Activated T-cell treated with anti-CD3 and anti-CD28 coated beads, Interleukin-2, amount 50 U/mL, for 48 hours (primary cell): ENCODE results near the gene KCTD13.
"Not testable (repeated sequence)": the region's sequence is repeated elsewhere in the genome, so short reads cannot be mapped to it uniquely, and the experiment has no call there.

Source experiments
- DNase-seq, 2 experiments: peaks; one replicate each; pipeline ENCODE4 v3.0.0-alpha.2; 2020

The KCTD13 gene

GRCh38 chr16:29925781-29926710 lies at the start of gene KCTD13:
TSS of gene KCTD13 (minus strand) at chr16:29926226. CDS start at chr16:29926033, 193 bp downstream.
- peak; percentile 98 for DNase-seq

GRCh38 chr16:29975134-29975538 lies 49.1 kb upstream of the KCTD13 start:
- no peak for DNase-seq

GRCh38 chr16:29974291-29975133 lies 48.5 kb upstream of the KCTD13 start:
- DNase-seq = peak in 1 of 2 experiments; percentile 40

- peak; percentile 97 to 99 for DNase-seq
Observed at GRCh38 chr16:29973384-29974246, 47.6 kb upstream of the KCTD13 start, which contains the start of gene TAOK2. TSS of gene TAOK2 (plus strand) at chr16:29973868. CDS start at chr16:29977773, 3,905 bp downstream.

- DNase-seq = no peak
Observed at GRCh38 chr16:29972992-29973383, 47.0 kb upstream of the KCTD13 start.

- DNase-seq = no peak
Observed at GRCh38 chr16:29972500-29972899, 46.5 kb upstream of the KCTD13 start.

GRCh38 chr16:29971304-29971703 lies 45.3 kb upstream of the KCTD13 start:
- DNase-seq = no peak

GRCh38 chr16:29968205-29968604 lies 42.2 kb upstream of the KCTD13 start:
- DNase-seq = no peak

- DNase-seq = no peak
Observed at GRCh38 chr16:29963021-29963743, 37.2 kb upstream of the KCTD13 start.

GRCh38 chr16:29962344-29962994 lies 36.4 kb upstream of the KCTD13 start:
- no peak for DNase-seq

- DNase-seq = peak; percentile 97
Observed at GRCh38 chr16:29961479-29962343, 35.7 kb upstream of the KCTD13 start, which contains the start of gene TMEM219. TSS of gene TMEM219 (plus strand) at chr16:29962079. CDS start at chr16:29963144, 1,065 bp downstream.

- DNase-seq = no peak
Observed at GRCh38 chr16:29961127-29961478, 35.1 kb upstream of the KCTD13 start.

- DNase-seq = not testable (repeated sequence)
Observed at GRCh38 chr16:29959821-29960220, 33.8 kb upstream of the KCTD13 start.

- no peak for DNase-seq
Observed at GRCh38 chr16:29959293-29959692, 33.3 kb upstream of the KCTD13 start.

GRCh38 chr16:29958756-29959155 lies 32.7 kb upstream of the KCTD13 start:
- DNase-seq = no peak

GRCh38 chr16:29951625-29952365 lies 25.8 kb upstream of the KCTD13 start:
- no peak for DNase-seq

- DNase-seq = no peak
Observed at GRCh38 chr16:29950806-29951461, 24.9 kb upstream of the KCTD13 start.

- DNase-seq = no peak
Observed at GRCh38 chr16:29947897-29948296, 21.9 kb upstream of the KCTD13 start.
